Measurements from ENCODE around the gene GNS.
"Not testable (repeated sequence)": the region's sequence is repeated elsewhere in the genome, so short reads cannot be mapped to it uniquely, and the experiment has no call there.

The GNS gene

DNA sequence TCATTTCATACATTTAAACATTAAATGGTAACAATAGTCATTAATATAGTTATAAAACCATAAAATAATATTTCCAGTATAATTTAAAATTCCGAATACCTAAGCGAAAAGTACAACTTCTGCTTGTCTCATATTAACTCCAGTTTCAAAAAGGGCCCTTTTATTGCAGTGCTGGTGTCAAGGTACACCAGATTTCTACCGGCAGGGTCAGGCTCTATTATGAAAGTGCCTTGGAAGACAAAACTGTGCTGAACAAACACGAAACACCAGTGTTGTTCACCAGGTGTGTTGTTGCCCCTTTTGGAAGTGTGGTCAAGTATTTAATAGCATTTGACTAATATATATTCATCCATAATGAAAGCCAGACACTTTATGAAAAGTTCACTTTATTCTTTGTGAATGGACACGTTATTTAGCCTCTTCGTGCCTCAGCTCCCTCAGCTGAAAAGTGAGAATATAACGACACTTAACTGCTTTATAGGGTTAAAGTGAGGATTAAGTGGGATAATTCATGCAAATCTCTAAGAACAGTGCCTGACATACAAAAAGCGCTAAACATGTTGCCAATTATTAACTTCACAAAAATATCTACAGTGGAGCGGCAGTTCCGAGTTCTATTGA, 20.3 kb upstream of the GNS start:
- no peak for DNase-seq (ENCODE audit: low read depth)

GRCh38 chr12:64775147-64775736, 16.0 kb upstream of the GNS start:
- DNase-seq (ENCODE audit: low read depth), result not testable (repeated sequence)

DNA sequence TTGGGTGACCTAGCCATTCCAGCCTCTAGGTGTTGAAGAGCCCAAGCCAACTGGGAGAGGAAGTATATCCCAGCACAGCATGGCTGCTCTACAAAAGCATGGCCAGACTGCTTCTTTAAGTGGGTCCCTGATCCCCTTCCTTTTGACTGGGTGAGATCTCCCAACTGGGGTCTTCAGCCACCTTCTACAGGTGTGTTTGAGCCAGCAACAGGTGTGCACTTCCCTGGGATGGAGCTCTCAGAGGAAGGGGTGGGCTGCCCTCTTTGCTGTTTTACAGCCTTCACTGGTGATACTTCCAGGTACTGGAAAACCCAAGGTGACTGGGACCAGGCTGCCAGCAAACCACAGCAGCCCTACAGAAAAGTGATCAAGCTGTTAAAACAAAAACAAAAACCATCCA, 14.2 kb upstream of the GNS start:
- no peak for DNase-seq (ENCODE audit: low read depth)

- DNase-seq (ENCODE audit: low read depth), result no peak
These were observed 8.3 kb upstream of the GNS start for GRCh38 chr12:64767495-64767894.

DNA sequence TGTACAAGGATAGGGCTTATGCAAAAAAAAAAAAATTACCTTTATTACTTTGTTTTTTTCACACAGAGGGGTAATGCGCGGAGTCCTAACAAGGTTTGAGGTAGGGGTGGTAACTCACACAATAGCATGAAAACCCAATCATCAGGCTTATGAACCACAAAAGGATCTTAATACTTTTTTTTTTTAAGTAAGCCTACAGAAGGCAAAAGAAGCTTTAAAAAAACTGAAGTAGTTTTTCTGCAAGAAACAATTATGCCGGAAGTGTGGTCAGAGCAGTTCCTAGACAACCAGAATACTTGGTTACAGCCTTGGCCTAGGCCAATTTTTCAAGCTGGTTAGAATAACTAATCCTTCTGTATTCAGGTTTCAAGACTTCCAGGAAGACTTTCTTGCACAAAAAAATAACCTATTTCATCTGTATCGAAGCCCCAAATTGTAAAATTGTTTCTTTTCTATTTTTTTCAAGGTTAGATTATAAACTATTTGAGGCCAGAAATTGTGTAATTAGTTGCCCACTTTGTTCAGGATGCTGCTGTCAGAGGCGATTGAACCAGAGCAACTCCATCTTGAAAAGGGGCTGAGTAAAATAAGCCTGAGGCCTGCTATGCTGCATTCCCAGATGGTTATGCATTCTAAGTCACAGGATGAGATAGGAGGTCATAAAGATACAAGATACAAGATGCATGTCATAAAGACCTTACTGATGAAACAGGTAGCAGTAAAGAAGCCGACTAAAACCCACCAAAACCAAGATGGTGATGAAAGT, 1.8 kb upstream of the GNS start:
- no peak for DNase-seq (ENCODE audit: low read depth)

- no peak for DNase-seq (ENCODE audit: low read depth)
These were observed 1.4 kb downstream of the GNS start for GRCh38 chr12:64757771-64758170.

- no peak for DNase-seq (ENCODE audit: low read depth)
These were observed 2.8 kb downstream of the GNS start for GRCh38 chr12:64756376-64756775.

GRCh38 chr12:64753427-64753826, 5.8 kb downstream of the GNS start:
- no peak for DNase-seq (ENCODE audit: low read depth)

DNA sequence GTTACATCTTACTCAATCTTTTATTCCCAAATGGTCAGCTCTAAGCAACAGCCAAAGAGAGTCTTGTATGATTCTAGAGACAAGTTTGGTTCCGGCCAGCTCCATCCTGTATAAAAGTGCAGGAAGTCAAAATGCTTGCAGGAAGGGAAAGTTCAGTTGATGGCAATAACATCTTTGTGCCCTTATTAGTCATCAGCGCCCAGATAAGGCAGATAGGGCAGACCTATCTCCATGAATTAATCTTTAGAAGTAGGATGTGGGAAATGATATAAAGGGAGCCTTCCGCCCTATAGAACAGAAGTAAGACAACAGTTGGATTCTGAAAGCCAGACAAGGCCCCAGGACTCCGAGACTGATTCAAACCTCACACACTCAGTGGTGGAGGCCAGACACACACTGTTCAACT, 6.4 kb downstream of the GNS start:
- no peak for DNase-seq (ENCODE audit: low read depth)

DNA sequence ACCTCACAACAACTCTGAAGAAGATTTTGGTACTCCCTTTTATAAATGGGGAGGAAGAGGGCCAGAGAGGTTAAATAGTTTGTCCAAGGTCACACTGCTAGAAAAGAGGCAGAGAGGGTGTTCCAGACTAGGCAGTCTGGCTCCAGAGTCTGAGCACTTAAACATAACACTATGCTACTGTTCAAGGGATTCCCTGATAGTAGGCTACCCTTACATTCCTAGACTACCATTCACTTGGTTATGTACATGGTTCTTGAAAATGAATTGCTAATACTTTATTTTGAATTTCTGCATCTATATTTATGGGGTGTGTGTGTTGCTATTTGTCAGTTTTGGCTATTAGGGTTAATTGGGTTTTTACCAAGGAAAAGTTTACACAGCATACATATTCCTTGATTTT, 7.2 kb downstream of the GNS start:
- DNase-seq (ENCODE audit: low read depth), result no peak

- DNase-seq (ENCODE audit: low read depth), result no peak
These were observed 9.6 kb downstream of the GNS start for GRCh38 chr12:64749461-64750200.

DNA sequence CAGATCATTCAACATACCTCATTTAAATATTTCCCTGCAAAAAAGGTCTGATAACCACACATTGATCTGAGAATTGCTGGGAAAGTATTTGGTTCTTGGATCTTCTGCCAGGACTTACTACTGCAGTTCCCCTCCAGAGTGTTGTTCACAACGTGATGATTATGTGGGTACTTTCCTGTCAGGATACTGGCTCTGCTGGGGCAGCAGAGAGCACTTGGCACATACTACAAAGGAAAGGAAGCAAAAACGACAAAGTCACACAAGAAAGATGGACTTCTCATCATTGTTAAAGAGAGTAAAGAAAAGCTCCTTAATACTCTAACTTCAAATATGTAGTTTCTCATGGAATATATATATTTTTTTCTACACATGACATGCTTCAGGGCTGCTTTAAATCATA, 11.5 kb downstream of the GNS start:
- DNase-seq (ENCODE audit: low read depth), result no peak

DNA sequence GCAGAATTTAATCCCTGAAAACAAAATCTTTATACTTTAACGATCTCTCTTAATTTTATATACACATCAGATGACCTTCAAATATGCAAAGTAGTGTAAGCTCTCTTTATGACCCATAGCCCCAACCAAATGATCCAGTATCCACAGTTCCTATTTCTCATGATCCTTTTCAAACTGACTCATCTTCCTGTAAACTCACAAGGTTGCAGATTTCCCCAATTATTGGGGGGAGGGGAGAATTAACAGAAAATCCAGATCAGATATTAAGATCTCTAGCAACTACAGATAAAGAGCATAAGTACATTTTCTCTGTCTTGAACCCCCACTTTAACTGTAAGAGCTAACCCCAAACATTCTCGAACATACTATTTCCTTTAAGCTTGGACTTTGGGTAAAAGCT, 12.5 kb downstream of the GNS start:
- DNase-seq (ENCODE audit: low read depth), result no peak

GRCh38 chr12:64745980-64746379, 13.2 kb downstream of the GNS start:
- no peak for DNase-seq (ENCODE audit: low read depth)

DNA sequence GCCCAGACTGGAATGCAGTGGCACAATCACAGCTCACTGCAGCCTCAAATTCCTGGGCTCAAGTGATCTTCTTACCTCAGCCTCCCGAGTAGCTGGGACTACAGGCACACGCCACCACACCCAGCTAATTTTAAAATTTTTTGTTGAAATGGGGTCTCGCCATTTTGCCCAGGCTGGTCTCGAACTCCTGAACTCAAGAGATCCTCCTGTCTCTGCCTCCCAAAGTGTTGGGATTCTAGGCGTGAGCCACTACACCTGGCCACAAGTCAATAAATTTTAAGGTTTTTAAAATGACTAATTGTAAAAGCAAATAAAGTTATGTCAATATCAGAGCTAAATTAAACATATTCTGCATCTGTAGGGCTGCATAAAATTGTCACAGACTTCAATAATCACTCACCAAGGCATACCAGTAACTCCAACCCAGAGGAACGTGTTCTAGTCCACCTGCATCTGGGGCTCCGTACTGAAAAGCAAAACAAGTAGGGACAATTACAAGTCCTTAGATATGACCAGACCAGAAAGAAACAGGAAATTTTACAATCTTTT, 13.9 kb downstream of the GNS start:
- no peak for DNase-seq (ENCODE audit: low read depth)

DNA sequence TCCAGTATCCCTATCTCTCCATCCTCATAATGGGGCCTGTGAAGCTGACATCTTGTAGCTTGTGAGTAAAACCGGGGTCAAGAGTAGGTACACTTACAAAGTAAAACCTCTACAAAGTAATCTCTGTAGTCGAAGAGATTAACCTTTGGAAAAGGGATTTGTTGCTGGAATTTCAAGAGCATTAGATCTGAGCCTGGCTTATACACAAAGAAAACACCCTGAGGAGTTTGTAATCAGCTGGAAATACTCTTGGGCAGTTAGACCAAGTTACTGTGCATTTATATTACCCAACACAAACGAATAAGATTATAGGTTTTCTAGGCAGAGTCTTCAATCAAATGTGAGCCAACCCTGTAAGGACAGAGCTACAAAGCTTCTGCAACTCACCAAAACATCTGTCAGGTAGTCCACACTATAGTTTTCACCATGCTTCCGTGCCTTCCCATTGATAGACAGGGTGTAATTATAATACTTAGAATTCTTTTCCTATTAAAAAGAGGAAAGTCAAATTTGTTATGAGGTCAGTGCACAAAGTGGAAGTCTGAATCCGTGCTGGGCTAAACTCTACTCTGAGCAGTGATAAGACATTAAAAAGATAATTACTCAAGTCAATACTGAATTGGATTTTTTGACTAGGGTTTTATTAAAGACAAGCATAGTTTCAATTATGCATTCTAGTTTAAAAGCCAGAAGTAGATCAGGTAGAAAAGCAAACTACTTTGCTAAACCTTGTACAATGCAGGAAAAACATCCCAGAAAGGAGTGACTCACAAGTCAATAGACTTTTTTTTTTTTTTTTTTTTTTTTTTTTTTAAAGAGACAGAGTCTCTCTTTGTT, 14.6 kb downstream of the GNS start:
- DNase-seq (ENCODE audit: low read depth), result no peak

- no peak for DNase-seq (ENCODE audit: low read depth)
These were observed 16.0 kb downstream of the GNS start for GRCh38 chr12:64743206-64743605.

DNA sequence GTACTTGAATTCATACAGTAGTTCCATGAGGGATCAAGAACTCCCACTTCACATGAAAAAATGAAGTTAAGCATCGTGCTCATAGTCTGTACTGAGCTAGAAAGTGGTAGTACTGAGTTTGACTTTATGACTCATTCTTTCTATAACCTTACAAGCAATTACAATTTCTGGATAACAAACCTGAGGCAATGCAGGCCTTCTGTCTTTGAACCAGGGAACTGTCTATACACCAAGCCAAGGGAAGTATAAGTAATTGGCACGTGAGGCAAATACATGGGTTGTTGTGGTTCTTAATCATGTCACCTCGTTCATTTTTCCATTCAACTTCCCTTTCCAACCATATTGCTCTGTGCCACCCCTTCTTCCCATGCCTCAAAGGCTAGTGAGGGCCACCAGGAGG, 16.8 kb downstream of the GNS start:
- DNase-seq (ENCODE audit: low read depth), result no peak

DNA sequence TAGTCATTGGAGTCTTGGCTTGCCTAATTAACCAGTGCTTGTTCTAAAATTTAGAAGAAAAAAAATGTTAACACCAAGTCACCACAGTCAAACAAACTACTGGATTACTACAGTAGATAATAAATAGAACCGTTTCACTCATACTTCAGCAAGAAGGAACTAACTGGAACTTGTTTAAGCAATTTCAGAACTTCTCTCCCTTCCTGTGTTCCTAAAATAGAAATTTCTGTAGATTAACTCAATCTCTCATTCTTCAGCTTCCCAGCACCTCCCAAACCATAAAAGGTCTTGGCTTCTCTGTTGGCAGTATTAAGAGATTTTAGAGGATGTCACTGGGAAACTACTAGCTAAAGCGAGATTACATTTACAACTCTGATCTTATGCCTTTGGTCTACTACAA, 18.6 kb downstream of the GNS start:
- no peak for DNase-seq (ENCODE audit: low read depth)

GRCh38 chr12:64739778-64740177, 19.4 kb downstream of the GNS start:
- DNase-seq (ENCODE audit: low read depth), result no peak

GRCh38 chr12:64737539-64737938, 21.7 kb downstream of the GNS start:
- no peak for DNase-seq (ENCODE audit: low read depth)

GRCh38 chr12:64736771-64737170, 22.4 kb downstream of the GNS start:
- no peak for DNase-seq (ENCODE audit: low read depth)

Data from activated gamma-delta T cell treated with anti-CD3 and anti-CD28 coated beads, Interleukin-2, amount 50 U/mL, for 16 hours (primary cell).